ENCODE data around the gene PCK2.

Gene PCK2

GRCh38 chr14:24121210-24121609 lies 27.1 kb downstream of the PCK2 start (continued):
- TF ChIP-seq ZNF146 (tag by site-specific recombination; IDR thresholded peaks at IDR 0.05) (no peak), CTCF (tag by site-specific recombination; IDR thresholded peaks at IDR 0.05) (no peak), OVOL3 (tag by site-specific recombination; IDR thresholded peaks at IDR 0.05) (no peak), SP2 (tag by site-specific recombination; IDR thresholded peaks at IDR 0.05) (no peak), ZNF518A (tag by site-specific recombination; conservative IDR thresholded peaks at IDR 0.05; ENCODE audit: low read depth) (no peak), ZNF391 (tag by site-specific recombination; IDR thresholded peaks at IDR 0.05; ENCODE audit: borderline replicate concordance, low read depth) (no peak), ZSCAN18 (tag by site-specific recombination; IDR thresholded peaks at IDR 0.05) (no peak), ZNF366 (tag by site-specific recombination; conservative IDR thresholded peaks at IDR 0.05) (no peak)

GRCh38 chr14:24122416-24122815 lies 28.3 kb downstream of the PCK2 start:
- Histone ChIP-seq H3K27ac (ENCODE audit: extremely low read depth, low read depth, low read length) (no peak overlapping the region), H3K36me3 (ENCODE audit: control insufficient read depth in 2 of 2, insufficient read depth in 1 of 2, low read length in 2 of 2) (peaks cover 10 to 59% of the 10 kb centered on the region in 2 experiments; a peak in 2 of 3 replicates), H3K9me3 (ENCODE audit: control insufficient read depth, insufficient read depth, low read depth, low read length) (no peaks in the 10 kb centered on the region), H3K4me3 (ENCODE audit: low read depth, low read length) (no peak overlapping the region), H3K4me1 (ENCODE audit: control insufficient read depth, insufficient read depth, low read length) (no peaks in the 10 kb centered on the region)
- TF ChIP-seq ATF2 (tag by site-specific recombination; IDR thresholded peaks at IDR 0.05; ENCODE audit: low read depth) = no peak
- TF ChIP-seq ZNF23 (tag by site-specific recombination; IDR thresholded peaks at IDR 0.05; ENCODE audit: borderline replicate concordance) = no peak
- TF ChIP-seq ZNF830 (tag by site-specific recombination; IDR thresholded peaks at IDR 0.05; ENCODE audit: low read depth) = no peak
- no peak for TF ChIP-seq HIC1 (tag by site-specific recombination; IDR thresholded peaks at IDR 0.05)
- no peak for TF ChIP-seq ZNF18 (tag by site-specific recombination; IDR thresholded peaks at IDR 0.05)
- TF ChIP-seq ZNF26 (tag by site-specific recombination; IDR thresholded peaks at IDR 0.05) = no peak
- no peak for TF ChIP-seq ZSCAN23 (tag by site-specific recombination; IDR thresholded peaks at IDR 0.05)
- no peak for TF ChIP-seq ZNF324 (tag by site-specific recombination; IDR thresholded peaks at IDR 0.05)
- no peak for TF ChIP-seq ZIC2 (tag by site-specific recombination; IDR thresholded peaks at IDR 0.05)
- no peak for TF ChIP-seq ZBTB26 (tag by site-specific recombination; optimal IDR thresholded peaks at IDR 0.05)
- TF ChIP-seq ZNF792 (tag by site-specific recombination; IDR thresholded peaks at IDR 0.05) = no peak
- POLR2A ChIA-PET = interaction anchor here (0.6 to 1.2 kb wide), 2 partner anchors 14 to 1128 kb away, joined by 4 read pairs; partner anchors contain the start of gene PSME1
- CTCF ChIA-PET = interaction anchor here (1.4 kb wide), 1 partner anchor 32 kb away, joined by 3 read pairs; no protein-coding TSS in a partner anchor

All from HEK293 (cell line).